ENCODE measurements around the gene CYP2W1. TPM values are rescaled to one million over a fixed set of nuclear protein-coding genes. Genes with fewer than 3 reads are reported as not detected.

CYP2W1 gene
- polyA plus RNA-seq, 2 of the 4 experiments (the other 2 are of a cell fraction), result not detected

GRCh38 chr7:1021366-1021765 lies 38.4 kb downstream of the CYP2W1 start:
- DNase-seq (ENCODE audit: low read depth in 1 of 2, low spot score in 1 of 2), result no peak
- no peak for FAIRE-seq
- no peak for ATAC-seq
- no peak overlapping the region for H3K4me2 ChIP-seq
- no peaks in the 10 kb centered on the region for H3K4me1 ChIP-seq
- 85% methylated on average over 6 of the region's 7 CpGs for WGBS (ENCODE audit: missing lambda C conversion rate)
- H3K4me3 ChIP-seq, result no peak overlapping the region
- H3K9me3 ChIP-seq, result no peaks in the 10 kb centered on the region
- TF ChIP-seq TFCP2L1 (CRISPR knock-in tag; IDR thresholded peaks at IDR 0.05), result no peak
- no peak for TF ChIP-seq ZC3H11A (IDR thresholded peaks at IDR 0.05)
- no peak for TF ChIP-seq MAX (IDR thresholded peaks at IDR 0.05)
- no peak for TF ChIP-seq POLR2AphosphoS2 (conservative IDR thresholded peaks at IDR 0.05; ENCODE audit: low read length)
- TF ChIP-seq MAZ (IDR thresholded peaks at IDR 0.05; ENCODE audit: borderline replicate concordance, low read depth, low read length), result no peak
- no peak for TF ChIP-seq HDAC2 (IDR thresholded peaks at IDR 0.05)
- TF ChIP-seq TP53 (CRISPR knock-in tag; IDR thresholded peaks at IDR 0.05), result no peak
- no peak for TF ChIP-seq MYC (IDR thresholded peaks at IDR 0.05; ENCODE audit: borderline replicate concordance, low read length)
- ChIA-PET POLR2A (interaction anchor here (0.6 kb wide), 1 partner anchor 25 kb away, joined by 3 read pairs; no protein-coding TSS in a partner anchor), CTCF (interaction anchor here (1.1 to 14.9 kb wide), 3 partner anchors 24 to 44 kb away, joined by 6 to 138 read pairs (median 47); no protein-coding TSS in a partner anchor)
- H3K27ac ChIP-seq, result no peak overlapping the region

- DNase-seq (ENCODE audit: low read depth in 1 of 2, low spot score in 1 of 2) (no peak), ATAC-seq (no peak), FAIRE-seq (no peak)
- Histone ChIP-seq H3K27ac (no peak overlapping the region), H3K4me3 (no peak overlapping the region), H3K9me3 (no peaks in the 10 kb centered on the region), H3K4me2 (no peak overlapping the region), H3K4me1 (no peaks in the 10 kb centered on the region; the same call in 2 of the 3 replicates)
- ChIA-PET CTCF (interaction anchor here (1.1 to 14.9 kb wide), 4 partner anchors 24 to 155 kb away, joined by 3 to 138 read pairs (median 26); no protein-coding TSS in a partner anchor), POLR2A (interaction anchor here (0.6 kb wide), 1 partner anchor 25 kb away, joined by 3 read pairs; no protein-coding TSS in a partner anchor)
- 90% methylated on average over 19 of the region's 25 CpGs for WGBS (ENCODE audit: missing lambda C conversion rate)
- TF ChIP-seq MYC (IDR thresholded peaks at IDR 0.05; ENCODE audit: borderline replicate concordance, low read length) (no peak), NR3C1 (IDR thresholded peaks at IDR 0.05) (no peak), CBX2 (IDR thresholded peaks at IDR 0.05; ENCODE audit: borderline replicate concordance, low read depth) (no peak), CHD4 (IDR thresholded peaks at IDR 0.05; ENCODE audit: borderline replicate concordance) (no peak), EHF (CRISPR knock-in tag; IDR thresholded peaks at IDR 0.05) (no peak), E2F6 (IDR thresholded peaks at IDR 0.05; ENCODE audit: borderline replicate concordance, low read depth) (no peak), MAX (IDR thresholded peaks at IDR 0.05) (no peak), JUNB (IDR thresholded peaks at IDR 0.05) (no peak), ATOH8 (CRISPR knock-in tag; IDR thresholded peaks at IDR 0.05; ENCODE audit: low read depth) (no peak)
Observed at GRCh38 chr7:1021931-1022330, 39.0 kb downstream of the CYP2W1 start.

GRCh38 chr7:1022356-1022755 lies 39.4 kb downstream of the CYP2W1 start:
- POLR2A ChIA-PET, result no interaction called here
- TF ChIP-seq ZNF302 (CRISPR knock-in tag; IDR thresholded peaks at IDR 0.05), result no peak
- CTCF ChIA-PET, result interaction anchor here (0.8 to 14.9 kb wide), 5 partner anchors 22 to 155 kb away, joined by 3 to 138 read pairs (median 6); partner anchors contain the start of gene GPR146
- ATAC-seq (no peak), DNase-seq (ENCODE audit: low read depth in 1 of 2, low spot score in 1 of 2) (no peak), FAIRE-seq (no peak)
- no peak overlapping the region for H3K4me3 ChIP-seq
- H3K4me2 ChIP-seq, result no peak overlapping the region
- WGBS (ENCODE audit: missing lambda C conversion rate), result 95% methylated on average over 17 of the region's 17 CpGs
- no peaks in the 10 kb centered on the region for H3K9me3 ChIP-seq
- peaks cover 4% of the 10 kb centered on the region; the same call in 1 of the 3 replicates for H3K4me1 ChIP-seq
- no peak overlapping the region for H3K27ac ChIP-seq

GRCh38 chr7:1022801-1023465 lies 40.0 kb downstream of the CYP2W1 start:
- CTCF ChIA-PET, result interaction anchor here (0.5 to 14.9 kb wide), 5 partner anchors 22 to 160 kb away, joined by 3 to 138 read pairs (median 6); partner anchors contain the start of gene GPR146
- DNase-seq (ENCODE audit: low read depth in 1 of 2, low spot score in 1 of 2), result no peak

More at GRCh38 chr7:1022801-1023465, 40.0 kb downstream of the CYP2W1 start:
- POLR2A ChIA-PET, result no interaction called here
- Histone ChIP-seq H3K27ac (no peak overlapping the region), H3K4me2 (no peak overlapping the region), H3K9me3 (no peaks in the 10 kb centered on the region), H3K4me1 (peaks cover 4% of the 10 kb centered on the region; the same call in 1 of the 3 replicates), H3K4me3 (no peak overlapping the region)
- 94% methylated on average over 35 of the region's 45 CpGs for WGBS (ENCODE audit: missing lambda C conversion rate)
- TF ChIP-seq CBX2 (IDR thresholded peaks at IDR 0.05; ENCODE audit: borderline replicate concordance, low read depth) (no peak), POLR2A (IDR thresholded peaks at IDR 0.05; ENCODE audit: low read length) (no peak), USF2 (IDR thresholded peaks at IDR 0.05) (no peak), BHLHE40 (IDR thresholded peaks at IDR 0.05; ENCODE audit: low read depth, low read length) (no peak), TP53 (CRISPR knock-in tag; IDR thresholded peaks at IDR 0.05) (no peak), SREBF2 (IDR thresholded peaks at IDR 0.05) (no peak), POLR2AphosphoS2 (conservative IDR thresholded peaks at IDR 0.05; ENCODE audit: low read length) (no peak), HOXA7 (CRISPR knock-in tag; IDR thresholded peaks at IDR 0.05) (no peak), SMC3 (IDR thresholded peaks at IDR 0.05) (no peak)
- no peak for ATAC-seq
- no peak for FAIRE-seq
